Measurements from ENCODE around the gene STAC3. TPM values are rescaled to one million over a fixed set of nuclear protein-coding genes. Genes with fewer than 3 reads are reported as not detected.

The STAC3 gene
- polyA plus RNA-seq, 6 donors from 2014 or later, result 0.32 to 0.43 (median 0.38) TPM; not detected in 2

DNA sequence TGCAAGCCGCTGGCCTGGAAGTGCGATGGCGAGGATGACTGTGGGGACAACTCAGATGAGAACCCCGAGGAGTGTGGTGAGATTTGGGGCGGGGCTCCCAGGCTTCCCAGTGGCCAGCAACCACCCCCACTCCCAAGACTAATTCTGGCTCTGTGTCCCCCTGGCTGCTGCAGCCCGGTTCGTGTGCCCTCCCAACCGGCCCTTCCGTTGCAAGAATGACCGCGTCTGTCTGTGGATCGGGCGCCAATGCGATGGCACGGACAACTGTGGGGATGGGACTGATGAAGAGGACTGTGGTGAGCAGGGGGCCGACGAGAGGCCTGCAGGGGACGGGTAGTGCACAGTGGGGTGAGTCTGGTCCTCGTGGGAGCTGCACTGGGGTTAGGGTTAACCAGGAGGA lies 46.5 kb downstream of the STAC3 start:
- Mint-ChIP-seq H3K4me3 (no peak overlapping the region), H3K27ac (no peak overlapping the region), H3K36me3 (no peaks in the 10 kb centered on the region), H3K4me1 (no peaks in the 10 kb centered on the region), H3K9me3 (no peaks in the 10 kb centered on the region), H3K27me3 (peaks cover 0 to 10% (median 9%) of the 10 kb centered on the region in 3 donors)
- ATAC-seq (ENCODE audit: low read depth in 2 of 2) (no peak), DNase-seq (no peak)

DNA sequence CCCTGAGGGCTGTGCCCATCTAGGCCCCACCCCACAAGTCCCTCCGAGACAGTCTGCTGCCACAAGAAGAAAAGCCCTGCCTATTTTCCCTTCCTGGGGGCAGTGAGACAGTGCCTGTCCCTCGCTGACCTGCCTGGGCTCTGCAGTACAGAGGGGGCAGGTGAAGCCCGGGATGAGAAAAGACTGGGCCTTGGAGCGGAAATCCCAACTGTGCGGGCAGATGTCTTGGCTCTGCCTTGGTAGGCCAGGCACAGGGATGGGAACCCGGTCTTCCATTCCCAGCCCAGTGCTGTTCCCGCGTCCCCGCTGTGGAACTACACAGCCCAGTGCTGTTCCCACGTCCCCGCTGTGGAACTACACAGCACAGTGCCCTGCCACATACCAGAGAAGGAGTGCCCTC lies 47.2 kb downstream of the STAC3 start:
- Mint-ChIP-seq H3K9me3 (no peaks in the 10 kb centered on the region), H3K4me1 (no peaks in the 10 kb centered on the region), H3K4me3 (peak overlapping the region in 1 of 8 donors; percentile 37), H3K27ac (no peak overlapping the region), H3K36me3 (no peaks in the 10 kb centered on the region), H3K27me3 (peaks cover 0 to 10% (median 9%) of the 10 kb centered on the region in 3 donors)
- no peak for ATAC-seq (ENCODE audit: low read depth in 2 of 2)
- DNase-seq, result no peak

DNA sequence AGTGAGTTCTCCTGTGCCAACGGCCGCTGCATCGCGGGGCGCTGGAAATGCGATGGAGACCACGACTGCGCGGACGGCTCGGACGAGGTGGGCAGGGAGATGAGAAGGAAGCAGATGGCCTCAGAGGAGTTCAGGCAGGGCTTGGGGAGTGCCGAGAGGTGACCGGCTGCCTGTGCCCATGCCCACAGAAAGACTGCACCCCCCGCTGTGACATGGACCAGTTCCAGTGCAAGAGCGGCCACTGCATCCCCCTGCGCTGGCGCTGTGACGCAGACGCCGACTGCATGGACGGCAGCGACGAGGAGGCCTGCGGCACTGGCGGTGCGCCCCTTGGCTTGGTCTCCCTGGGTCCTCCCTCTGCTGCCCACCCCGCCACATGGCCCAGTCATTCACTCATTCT lies 47.8 kb downstream of the STAC3 start:
- H3K36me3 Mint-ChIP-seq, result no peaks in the 10 kb centered on the region
- no peaks in the 10 kb centered on the region for H3K9me3 Mint-ChIP-seq
- no peak overlapping the region for H3K4me3 Mint-ChIP-seq
- no peak for DNase-seq
- no peak overlapping the region for H3K27ac Mint-ChIP-seq
- no peaks in the 10 kb centered on the region for H3K4me1 Mint-ChIP-seq
- ATAC-seq (ENCODE audit: low read depth in 2 of 2), result no peak
- peaks cover 0 to 9% (median 6%) of the 10 kb centered on the region in 3 donors for H3K27me3 Mint-ChIP-seq

DNA sequence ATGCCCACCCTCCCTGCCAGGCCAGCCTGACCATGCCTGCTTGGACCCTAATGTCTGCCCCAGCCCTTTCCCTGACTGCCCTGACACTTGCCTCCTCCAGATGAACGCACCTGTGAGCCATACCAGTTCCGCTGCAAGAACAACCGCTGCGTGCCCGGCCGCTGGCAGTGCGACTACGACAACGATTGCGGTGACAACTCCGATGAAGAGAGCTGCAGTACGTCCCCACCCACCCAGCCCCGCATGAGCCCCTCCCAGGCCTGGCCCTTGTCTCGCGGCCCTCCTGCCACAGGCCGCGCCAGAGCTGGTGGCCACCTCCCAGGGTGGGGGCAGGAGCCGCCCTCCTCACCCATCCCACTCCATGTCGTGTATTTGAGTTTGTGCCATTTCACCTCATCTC lies 48.7 kb downstream of the STAC3 start:
- Mint-ChIP-seq H3K36me3 (no peaks in the 10 kb centered on the region), H3K4me3 (no peak overlapping the region), H3K9me3 (no peaks in the 10 kb centered on the region), H3K4me1 (no peaks in the 10 kb centered on the region), H3K27me3 (peaks cover 0 to 9% (median 6%) of the 10 kb centered on the region in 3 donors), H3K27ac (no peak overlapping the region)
- ATAC-seq (ENCODE audit: low read depth in 2 of 2), result no peak
- no peak for DNase-seq

DNA sequence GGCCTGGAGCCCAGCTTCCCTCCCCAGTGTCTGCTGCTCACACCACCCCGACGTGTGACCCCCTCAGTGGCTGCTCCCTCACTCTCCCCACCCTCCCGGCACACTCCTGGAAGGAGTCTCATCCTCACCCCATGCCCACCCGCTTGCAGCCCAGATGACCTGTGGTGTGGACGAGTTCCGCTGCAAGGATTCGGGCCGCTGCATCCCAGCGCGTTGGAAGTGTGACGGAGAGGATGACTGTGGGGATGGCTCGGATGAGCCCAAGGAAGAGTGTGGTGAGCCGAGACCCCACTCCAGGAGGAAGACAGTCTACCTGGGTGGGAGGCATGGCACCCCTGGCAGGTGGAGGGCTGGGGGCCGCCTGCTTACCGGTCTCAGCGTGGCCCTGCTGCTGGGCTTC lies 49.4 kb downstream of the STAC3 start:
- Mint-ChIP-seq H3K27ac (no peak overlapping the region), H3K36me3 (no peaks in the 10 kb centered on the region), H3K4me1 (no peaks in the 10 kb centered on the region), H3K9me3 (no peaks in the 10 kb centered on the region), H3K27me3 (peaks cover 0 to 10% (median 6%) of the 10 kb centered on the region in 3 donors), H3K4me3 (no peak overlapping the region)
- ATAC-seq (ENCODE audit: low read depth in 2 of 2) (no peak), DNase-seq (no peak)

DNA sequence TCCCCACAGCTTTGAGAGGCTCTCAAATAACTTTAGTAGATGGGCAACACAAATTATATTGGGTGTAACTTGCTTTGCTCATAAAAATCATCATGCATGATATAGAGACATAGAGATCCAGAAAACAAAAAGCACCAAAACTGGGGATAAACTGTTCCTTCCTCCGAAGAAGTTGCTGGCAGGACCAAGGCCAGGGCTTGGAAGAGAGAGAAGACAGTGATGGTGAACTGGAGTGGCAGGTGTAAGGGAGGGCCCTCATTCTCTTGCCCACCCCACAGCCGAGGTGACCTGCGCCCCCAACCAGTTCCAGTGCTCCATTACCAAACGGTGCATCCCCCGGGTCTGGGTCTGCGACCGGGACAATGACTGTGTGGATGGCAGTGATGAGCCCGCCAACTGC lies 49.8 kb downstream of the STAC3 start:
- Mint-ChIP-seq H3K27ac (no peak overlapping the region), H3K9me3 (no peaks in the 10 kb centered on the region), H3K4me1 (no peaks in the 10 kb centered on the region), H3K36me3 (no peaks in the 10 kb centered on the region), H3K4me3 (no peak overlapping the region), H3K27me3 (peaks cover 0 to 14% (median 6%) of the 10 kb centered on the region in 3 donors)
- DNase-seq (no peak), ATAC-seq (ENCODE audit: low read depth in 2 of 2) (no peak)

DNA sequence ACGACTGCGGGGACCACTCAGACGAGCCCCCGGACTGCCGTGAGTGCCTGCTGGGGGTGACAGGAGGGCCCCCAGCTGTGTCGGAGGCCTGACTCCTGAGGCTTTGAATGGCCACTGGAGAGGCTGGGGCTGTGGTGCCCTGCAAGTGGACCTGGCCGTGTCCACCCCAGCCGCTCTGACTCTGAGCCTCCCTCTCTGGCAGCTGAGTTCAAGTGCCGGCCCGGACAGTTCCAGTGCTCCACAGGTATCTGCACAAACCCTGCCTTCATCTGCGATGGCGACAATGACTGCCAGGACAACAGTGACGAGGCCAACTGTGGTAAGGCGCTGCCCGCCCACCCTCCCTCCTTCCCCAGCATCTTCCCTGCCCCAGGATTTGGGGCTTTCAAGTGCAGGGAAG lies 50.5 kb downstream of the STAC3 start:
- Mint-ChIP-seq H3K4me1 (no peaks in the 10 kb centered on the region), H3K36me3 (no peaks in the 10 kb centered on the region), H3K27me3 (peaks cover 0 to 18% (median 6%) of the 10 kb centered on the region in 3 donors), H3K9me3 (no peaks in the 10 kb centered on the region), H3K4me3 (no peak overlapping the region), H3K27ac (no peak overlapping the region)
- DNase-seq (no peak), ATAC-seq (ENCODE audit: low read depth in 2 of 2) (no peak)

DNA sequence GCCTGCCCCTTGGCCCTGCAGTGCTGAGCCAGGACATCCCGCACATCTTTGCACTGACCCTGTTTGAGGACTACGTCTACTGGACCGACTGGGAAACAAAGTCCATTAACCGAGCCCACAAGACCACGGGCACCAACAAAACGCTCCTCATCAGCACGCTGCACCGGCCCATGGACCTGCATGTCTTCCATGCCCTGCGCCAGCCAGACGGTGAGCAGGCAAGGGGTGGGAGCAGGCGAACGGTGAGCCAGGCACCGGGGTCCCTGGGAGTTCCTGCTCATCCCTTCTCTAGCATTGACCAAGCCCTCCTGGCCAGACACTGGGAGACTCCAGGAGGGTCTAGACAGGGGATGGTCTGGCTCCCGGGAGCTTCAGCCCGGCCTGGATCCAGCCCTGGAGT lies 51.8 kb downstream of the STAC3 start:
- H3K27me3 Mint-ChIP-seq, result peaks cover 0 to 18% (median 6%) of the 10 kb centered on the region in 3 donors
- no peaks in the 10 kb centered on the region for H3K9me3 Mint-ChIP-seq
- no peaks in the 10 kb centered on the region for H3K36me3 Mint-ChIP-seq
- ATAC-seq (ENCODE audit: low read depth in 2 of 2) (no peak), DNase-seq (no peak)
- no peak overlapping the region for H3K4me3 Mint-ChIP-seq
- peak overlapping the region in 1 of 6 donors; percentile 6 for H3K27ac Mint-ChIP-seq
- H3K4me1 Mint-ChIP-seq, result no peaks in the 10 kb centered on the region

DNA sequence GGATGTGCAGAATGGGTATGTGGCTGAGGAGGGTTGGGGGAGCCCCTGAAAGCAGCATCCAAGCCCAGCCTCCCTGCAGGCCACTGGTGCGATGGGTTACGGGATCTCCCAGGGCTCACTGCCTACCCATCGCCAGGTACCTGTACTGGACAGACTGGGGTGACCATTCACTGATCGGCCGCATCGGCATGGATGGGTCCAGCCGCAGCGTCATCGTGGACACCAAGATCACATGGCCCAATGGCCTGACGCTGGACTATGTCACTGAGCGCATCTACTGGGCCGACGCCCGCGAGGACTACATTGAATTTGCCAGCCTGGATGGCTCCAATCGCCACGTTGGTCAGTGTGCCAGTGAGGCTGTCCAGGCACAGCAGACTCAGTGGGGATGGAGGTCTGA lies 52.7 kb downstream of the STAC3 start:
- Mint-ChIP-seq H3K27ac (no peak overlapping the region), H3K4me3 (peak overlapping the region in 2 of 8 donors; percentile 12 to 16), H3K9me3 (no peaks in the 10 kb centered on the region), H3K36me3 (no peaks in the 10 kb centered on the region), H3K27me3 (peaks cover 0 to 18% (median 6%) of the 10 kb centered on the region in 3 donors), H3K4me1 (no peaks in the 10 kb centered on the region)
- no peak for DNase-seq
- ATAC-seq (ENCODE audit: low read depth in 2 of 2), result no peak

DNA sequence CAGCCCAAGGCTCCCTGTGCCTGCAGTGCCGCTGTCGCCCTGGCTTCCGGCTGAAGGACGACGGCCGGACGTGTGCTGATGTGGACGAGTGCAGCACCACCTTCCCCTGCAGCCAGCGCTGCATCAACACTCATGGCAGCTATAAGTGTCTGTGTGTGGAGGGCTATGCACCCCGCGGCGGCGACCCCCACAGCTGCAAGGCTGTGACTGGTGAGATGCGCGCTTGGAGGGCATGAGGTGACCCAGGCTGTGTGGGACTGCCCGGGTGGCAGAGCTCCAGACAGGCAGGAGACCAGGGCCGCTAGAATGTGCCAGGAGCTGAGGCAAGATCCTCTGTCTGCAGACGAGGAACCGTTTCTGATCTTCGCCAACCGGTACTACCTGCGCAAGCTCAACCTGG lies 54.0 kb downstream of the STAC3 start:
- no peaks in the 10 kb centered on the region for H3K9me3 Mint-ChIP-seq
- no peak for DNase-seq
- peaks cover under 1 to 13% (median 13%) of the 10 kb centered on the region in 3 donors for H3K27me3 Mint-ChIP-seq
- no peaks in the 10 kb centered on the region for H3K36me3 Mint-ChIP-seq
- no peak overlapping the region for H3K4me3 Mint-ChIP-seq
- no peak overlapping the region for H3K27ac Mint-ChIP-seq
- no peaks in the 10 kb centered on the region for H3K4me1 Mint-ChIP-seq
- ATAC-seq (ENCODE audit: low read depth in 2 of 2), result no peak

DNA sequence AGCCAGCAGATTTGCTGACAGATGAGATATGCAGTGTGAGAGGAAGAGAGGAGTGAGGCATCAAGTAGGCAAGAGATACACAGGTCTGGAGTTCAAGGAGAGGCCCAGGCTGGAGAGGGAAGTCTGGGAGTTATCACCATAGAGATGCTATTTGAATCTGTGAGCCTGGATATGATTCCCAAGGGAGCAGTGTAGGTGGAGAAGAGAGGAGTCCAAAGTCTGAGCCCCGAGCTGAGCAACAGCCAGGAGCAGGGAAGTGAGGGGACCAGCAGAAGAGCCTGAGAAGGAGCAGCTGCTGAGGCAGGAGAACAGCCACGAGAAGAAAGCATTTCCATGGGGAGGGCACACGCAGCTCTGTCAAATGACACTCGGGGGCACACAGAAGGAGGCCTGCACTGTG lies 54.5 kb downstream of the STAC3 start:
- Mint-ChIP-seq H3K27ac (peak overlapping the region in 1 of 6 donors; percentile 69), H3K36me3 (no peaks in the 10 kb centered on the region), H3K4me1 (peaks cover 0 to 5% (median 0%) of the 10 kb centered on the region in 3 donors), H3K9me3 (no peaks in the 10 kb centered on the region), H3K27me3 (peaks cover 5 to 18% (median 14%) of the 10 kb centered on the region in 3 donors), H3K4me3 (no peak overlapping the region)
- ATAC-seq (ENCODE audit: low read depth in 2 of 2) (no peak), DNase-seq (no peak)

DNA sequence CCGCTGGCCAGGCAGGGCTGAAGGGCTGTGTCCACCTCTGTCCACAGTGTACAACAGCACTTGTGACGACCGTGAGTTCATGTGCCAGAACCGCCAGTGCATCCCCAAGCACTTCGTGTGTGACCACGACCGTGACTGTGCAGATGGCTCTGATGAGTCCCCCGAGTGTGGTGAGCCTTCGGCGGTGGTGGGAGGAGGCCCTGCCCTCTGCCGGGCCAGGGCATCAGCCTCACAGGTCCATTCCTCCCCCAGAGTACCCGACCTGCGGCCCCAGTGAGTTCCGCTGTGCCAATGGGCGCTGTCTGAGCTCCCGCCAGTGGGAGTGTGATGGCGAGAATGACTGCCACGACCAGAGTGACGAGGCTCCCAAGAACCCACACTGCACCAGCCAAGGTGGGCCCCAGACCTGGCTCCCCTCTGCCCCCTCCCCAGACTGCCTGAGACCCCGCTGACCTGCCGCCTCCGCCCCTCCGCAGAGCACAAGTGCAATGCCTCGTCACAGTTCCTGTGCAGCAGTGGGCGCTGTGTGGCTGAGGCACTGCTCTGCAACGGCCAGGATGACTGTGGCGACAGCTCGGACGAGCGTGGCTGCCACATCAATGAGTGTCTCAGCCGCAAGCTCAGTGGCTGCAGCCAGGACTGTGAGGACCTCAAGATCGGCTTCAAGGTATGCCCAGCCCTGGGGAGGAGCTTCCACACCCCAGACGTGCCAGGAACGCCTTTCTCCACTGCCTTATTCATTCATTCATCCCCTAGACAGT lies 55.2 kb downstream of the STAC3 start:
- no peak for ATAC-seq (ENCODE audit: low read depth in 2 of 2)
- H3K4me1 Mint-ChIP-seq, result peaks cover 0 to 5% (median 0%) of the 10 kb centered on the region in 3 donors

DNA sequence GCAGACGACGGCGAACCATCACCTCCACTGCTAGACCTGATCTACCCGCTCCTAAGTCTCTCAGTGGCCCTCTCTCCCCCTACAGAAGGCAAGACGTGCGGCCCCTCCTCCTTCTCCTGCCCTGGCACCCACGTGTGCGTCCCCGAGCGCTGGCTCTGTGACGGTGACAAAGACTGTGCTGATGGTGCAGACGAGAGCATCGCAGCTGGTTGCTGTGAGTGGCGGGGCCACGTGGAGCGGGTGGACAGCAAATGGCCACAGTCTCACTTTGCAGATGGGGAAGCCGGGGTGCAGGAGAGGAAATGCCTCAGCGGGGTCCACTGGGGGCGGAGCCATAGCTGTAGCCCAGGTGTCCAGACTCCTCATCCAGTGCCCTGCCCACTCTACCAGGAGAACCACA lies 55.8 kb downstream of the STAC3 start:
- peaks cover 0 to 5% (median 0%) of the 10 kb centered on the region in 3 donors for H3K4me1 Mint-ChIP-seq
- H3K27ac Mint-ChIP-seq, result no peak overlapping the region
- DNase-seq, result no peak
- H3K9me3 Mint-ChIP-seq, result no peaks in the 10 kb centered on the region
- H3K36me3 Mint-ChIP-seq, result no peaks in the 10 kb centered on the region
- peaks cover 5 to 20% (median 12%) of the 10 kb centered on the region in 3 donors for H3K27me3 Mint-ChIP-seq
- no peak for ATAC-seq (ENCODE audit: low read depth in 2 of 2)
- no peak overlapping the region for H3K4me3 Mint-ChIP-seq

More for the DNA sequence above, 55.2 kb downstream of the STAC3 start:
- peak overlapping the region in 1 of 6 donors; percentile 61 for H3K27ac Mint-ChIP-seq
- no peaks in the 10 kb centered on the region for H3K36me3 Mint-ChIP-seq
- DNase-seq, result no peak
- no peak overlapping the region for H3K4me3 Mint-ChIP-seq
- peaks cover 5 to 20% (median 14%) of the 10 kb centered on the region in 3 donors for H3K27me3 Mint-ChIP-seq
- no peaks in the 10 kb centered on the region for H3K9me3 Mint-ChIP-seq

DNA sequence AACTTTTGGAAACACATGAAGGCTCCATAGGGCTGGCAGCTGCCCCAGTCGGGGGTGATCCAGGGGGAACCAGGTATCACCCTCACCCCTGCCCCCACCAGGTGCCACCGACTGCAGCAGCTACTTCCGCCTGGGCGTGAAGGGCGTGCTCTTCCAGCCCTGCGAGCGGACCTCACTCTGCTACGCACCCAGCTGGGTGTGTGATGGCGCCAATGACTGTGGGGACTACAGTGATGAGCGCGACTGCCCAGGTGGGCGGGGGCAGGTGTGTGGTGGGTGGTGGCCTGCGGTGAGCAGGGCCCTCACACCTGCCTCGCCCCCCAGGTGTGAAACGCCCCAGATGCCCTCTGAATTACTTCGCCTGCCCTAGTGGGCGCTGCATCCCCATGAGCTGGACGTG lies 56.7 kb downstream of the STAC3 start:
- Mint-ChIP-seq H3K9me3 (no peaks in the 10 kb centered on the region), H3K27ac (no peak overlapping the region), H3K27me3 (peaks cover 5 to 20% (median 7%) of the 10 kb centered on the region in 3 donors), H3K4me3 (no peak overlapping the region), H3K4me1 (peaks cover 0 to 5% (median 0%) of the 10 kb centered on the region in 3 donors), H3K36me3 (no peaks in the 10 kb centered on the region)
- DNase-seq (no peak), ATAC-seq (ENCODE audit: low read depth in 2 of 2) (no peak)
